Caki2 (cell line): ENCODE measurements around the gene CKAP5. TPM values are rescaled to one million over a fixed set of nuclear protein-coding genes. Genes with fewer than 3 reads are reported as not detected.

Experiments
- DNase-seq: peaks from one replicate; pipeline ENCODE4 v3.0.0-alpha.2; 2015; ENCODE audit warnings: low read depth
- in situ Hi-C: cut with HindIII; loops from 2 replicates; pipeline ENCODE4 v1.10.0; 2016; ENCODE audit warnings: low sequenced_read_pairs, low pct_unique_long_range_greater_than_20kb, mixed read lengths
- total RNA-seq: library from RNA; depleted of rRNA; stranded (reverse); fragments of >200 nt; shearing (Covaris generic); gene quantifications from 2 replicates; pipeline ENCODE4 v1.2.3, GENCODE V29; 2014; ENCODE audit warnings: low replicate concordance; rRNA removed

The CKAP5 gene
- total RNA-seq, 1 experiment from 2014 or later, result 24.3 TPM

GRCh38 chr11:46693597-46694012, 152.5 kb downstream of the CKAP5 start:
- peak; percentile 72 for DNase-seq
- in situ Hi-C loops, result no loop called here

Other genes starting within 250 kb of the CKAP5 start
- gene HARBI1, start 229.1 kb downstream of the CKAP5 start, total RNA-seq, result 1.6 and 4.8 TPM in 2 replicates
- 24.5 and 43.1 TPM in 2 replicates for gene ATG13, start 228.7 kb downstream of the CKAP5 start, total RNA-seq
- gene ARHGAP1, start 145.7 kb downstream of the CKAP5 start, total RNA-seq, result 6.1 and 9.4 TPM in 2 replicates
- gene ZNF408, start 145.2 kb downstream of the CKAP5 start, total RNA-seq, result 12.2 and 21.8 TPM in 2 replicates
- 0.71 TPM in 1 of 2 replicates, not detected in the other for gene F2, start 127.1 kb downstream of the CKAP5 start, total RNA-seq
- gene LRP4, start 72.3 kb upstream of the CKAP5 start, total RNA-seq, result 8.7 and 15.2 TPM in 2 replicates
- 20.9 and 33.6 TPM in 2 replicates for gene CSTPP1, start 90.5 kb upstream of the CKAP5 start, total RNA-seq